ENCODE results near the gene ANKHD1.

ANKHD1 gene

GRCh38 chr5:140468188-140468587, 66.6 kb downstream of the ANKHD1 start:
- H3K9me3 ChIP-seq (ENCODE audit: insufficient read depth, low read depth, low read length), result no peaks in the 10 kb centered on the region
- TF ChIP-seq CTCF (conservative IDR thresholded peaks at IDR 0.05; ENCODE audit: low read length) (no peak), EZH2phosphoT487 (IDR thresholded peaks at IDR 0.05; ENCODE audit: borderline replicate concordance) (no peak)
- no peak overlapping the region for H3K4me3 ChIP-seq (ENCODE audit: low read length, poor library complexity, severe bottlenecking)
- no peaks in the 10 kb centered on the region for H3K4me1 ChIP-seq (ENCODE audit: insufficient read depth, low read length, poor library complexity, severe bottlenecking)
- H3K4me2 ChIP-seq (ENCODE audit: low read depth, low read length, poor library complexity, severe bottlenecking), result no peak overlapping the region
- no peaks in the 10 kb centered on the region for H4K20me1 ChIP-seq (ENCODE audit: insufficient read depth, low read length, poor library complexity, severe bottlenecking)
- H3K79me2 ChIP-seq (ENCODE audit: insufficient read depth, low read length), result no peaks in the 10 kb centered on the region
- H3K27me3 ChIP-seq (ENCODE audit: insufficient read depth, low read length, poor library complexity, severe bottlenecking), result no peaks in the 10 kb centered on the region
- H3F3A ChIP-seq (ENCODE audit: low read depth), result no peaks in the 10 kb centered on the region
- H2AFZ ChIP-seq (ENCODE audit: low read length), result no peak overlapping the region
- H3K36me3 ChIP-seq (ENCODE audit: insufficient read depth, low read length), result peaks cover 58% of the 10 kb centered on the region; the same call in 1 of the 2 replicates
- H3K9ac ChIP-seq (ENCODE audit: low read depth, low read length, poor library complexity, severe bottlenecking), result no peak overlapping the region
- H3K9me2 ChIP-seq (replicated peaks; ENCODE audit: low read depth, low read length), result no peaks in the 10 kb centered on the region

- H3K4me1 ChIP-seq (ENCODE audit: insufficient read depth, low read length, poor library complexity, severe bottlenecking), result no peaks in the 10 kb centered on the region
- H3K9me2 ChIP-seq (replicated peaks; ENCODE audit: low read depth, low read length), result no peaks in the 10 kb centered on the region
- TF ChIP-seq EZH2phosphoT487 (IDR thresholded peaks at IDR 0.05; ENCODE audit: borderline replicate concordance), result no peak
- no peak for TF ChIP-seq CTCF (conservative IDR thresholded peaks at IDR 0.05; ENCODE audit: low read length)
- no peaks in the 10 kb centered on the region for H3K9me3 ChIP-seq (ENCODE audit: insufficient read depth, low read depth, low read length)
- no peak overlapping the region for H3K4me2 ChIP-seq (ENCODE audit: low read depth, low read length, poor library complexity, severe bottlenecking)
- no peaks in the 10 kb centered on the region for H4K20me1 ChIP-seq (ENCODE audit: insufficient read depth, low read length, poor library complexity, severe bottlenecking)
- H3K79me2 ChIP-seq (ENCODE audit: insufficient read depth, low read length), result no peaks in the 10 kb centered on the region
- no peak overlapping the region for H3K9ac ChIP-seq (ENCODE audit: low read depth, low read length, poor library complexity, severe bottlenecking)
- no peak overlapping the region for H2AFZ ChIP-seq (ENCODE audit: low read length)
- no peaks in the 10 kb centered on the region for H3F3A ChIP-seq (ENCODE audit: low read depth)
- peaks cover 61% of the 10 kb centered on the region; the same call in 1 of the 2 replicates for H3K36me3 ChIP-seq (ENCODE audit: insufficient read depth, low read length)
- no peak overlapping the region for H3K4me3 ChIP-seq (ENCODE audit: low read length, poor library complexity, severe bottlenecking)
- H3K27me3 ChIP-seq (ENCODE audit: insufficient read depth, low read length, poor library complexity, severe bottlenecking), result no peaks in the 10 kb centered on the region
Measured at GRCh38 chr5:140469259-140469658, 67.6 kb downstream of the ANKHD1 start.

GRCh38 chr5:140480310-140481014, 78.8 kb downstream of the ANKHD1 start:
- TF ChIP-seq CTCF (conservative IDR thresholded peaks at IDR 0.05; ENCODE audit: low read length) (no peak), EZH2phosphoT487 (IDR thresholded peaks at IDR 0.05; ENCODE audit: borderline replicate concordance) (no peak)
- H3K36me3 ChIP-seq (ENCODE audit: insufficient read depth, low read length), result peaks cover 35% of the 10 kb centered on the region; the same call in 1 of the 2 replicates
- no peaks in the 10 kb centered on the region for H3K9me2 ChIP-seq (replicated peaks; ENCODE audit: low read depth, low read length)
- H3K4me3 ChIP-seq (ENCODE audit: low read length, poor library complexity, severe bottlenecking), result no peak overlapping the region
- no peaks in the 10 kb centered on the region for H3K27me3 ChIP-seq (ENCODE audit: insufficient read depth, low read length, poor library complexity, severe bottlenecking)
- H4K20me1 ChIP-seq (ENCODE audit: insufficient read depth, low read length, poor library complexity, severe bottlenecking), result no peaks in the 10 kb centered on the region
- H3K9me3 ChIP-seq (ENCODE audit: insufficient read depth, low read depth, low read length), result no peaks in the 10 kb centered on the region
- H2AFZ ChIP-seq (ENCODE audit: low read length), result no peak overlapping the region
- H3K9ac ChIP-seq (ENCODE audit: low read depth, low read length, poor library complexity, severe bottlenecking), result no peak overlapping the region
- H3F3A ChIP-seq (ENCODE audit: low read depth), result no peaks in the 10 kb centered on the region
- no peaks in the 10 kb centered on the region for H3K4me1 ChIP-seq (ENCODE audit: insufficient read depth, low read length, poor library complexity, severe bottlenecking)
- no peaks in the 10 kb centered on the region for H3K79me2 ChIP-seq (ENCODE audit: insufficient read depth, low read length)
- H3K4me2 ChIP-seq (ENCODE audit: low read depth, low read length, poor library complexity, severe bottlenecking), result no peak overlapping the region

Measured in Loucy (cell line).